K562 (cell line): ENCODE results near the gene EIF5A2. TPM values are rescaled to one million over a fixed set of nuclear protein-coding genes. Genes with fewer than 3 reads are reported as not detected.

Source experiments
- CHD7 ChIP-seq: fragments of 200-600 bp; sonication (generic); IDR thresholded peaks from one replicate; pipeline ENCODE4 v1.6.1; 2012; ENCODE audit warnings: mild to moderate bottlenecking, low read depth, low read length, inconsistent platforms
- DPF2 ChIP-seq: fragments of 450-650 bp; IDR thresholded peaks from 2 replicates; pipeline ENCODE4 v1.6.1; 2016
- ETS2 ChIP-seq: IDR thresholded peaks from 2 replicates; pipeline ENCODE4 v1.6.1; 2016; ENCODE audit warnings: borderline replicate concordance, missing genetic modification characterization, mild to moderate bottlenecking, moderate library complexity, missing compliant biosample characterization; ENCODE audit not compliant: poor library complexity, severe bottlenecking
- GTF2A2 ChIP-seq: IDR thresholded peaks from 2 replicates; pipeline ENCODE4 v1.6.1; 2016; ENCODE audit warnings: mild to moderate bottlenecking, missing genetic modification characterization, missing compliant biosample characterization
- HIVEP1 ChIP-seq: fragments of 250-450 bp; sonication (Bioruptor Pico); IDR thresholded peaks from 2 replicates; pipeline ENCODE4 v1.4.0; 2020; ENCODE audit warnings: mild to moderate bottlenecking
- HNRNPUL1 ChIP-seq: fragments of 200-400 bp; formaldehyde crosslinking; IDR thresholded peaks from 2 replicates; pipeline ENCODE4 v1.6.1; 2017; ENCODE audit warnings: low read length
- HOXB6 ChIP-seq: fragments of 250-450 bp; sonication (Bioruptor Pico); IDR thresholded peaks from 2 replicates; pipeline ENCODE4 v1.5.1; 2022; ENCODE audit warnings: mild to moderate bottlenecking, borderline replicate concordance
- RBM22 ChIP-seq: fragments of 200-400 bp; formaldehyde crosslinking; IDR thresholded peaks from 2 replicates; pipeline ENCODE4 v1.6.1; 2018; ENCODE audit warnings: low read length, low read depth; ENCODE audit not compliant: poor library complexity, severe bottlenecking
- TAF1 ChIP-seq: IDR thresholded peaks from 2 replicates; pipeline ENCODE4 v1.6.1; 2011; ENCODE audit warnings: mild to moderate bottlenecking, low read length, moderate library complexity; ENCODE audit not compliant: insufficient read depth, control insufficient read depth, severe bottlenecking; ENCODE audit errors: extremely low read depth
- TRIM28 ChIP-seq: fragments of 450-650 bp; IDR thresholded peaks from 2 replicates; pipeline ENCODE4 v1.6.1; 2017
- ZBTB43 ChIP-seq: sonication (generic); formaldehyde crosslinking; IDR thresholded peaks from 2 replicates; pipeline ENCODE4 v1.8.0; 2023; ENCODE audit warnings: mild to moderate bottlenecking, missing genetic modification reagents
- ZNF175 ChIP-seq: fragments of 200-800 bp; sonication (Bioruptor generic); IDR thresholded peaks from 2 replicates; pipeline ENCODE4 v1.6.1; 2016; ENCODE audit warnings: low read depth, mild to moderate bottlenecking, missing genetic modification characterization, missing compliant biosample characterization
- polyA plus RNA-seq, 8 experiments: library from polyadenylated mRNA; depleted of rRNA in 4 of 8; stranded (reverse) in 5 of 8; unstranded in 3 of 8; fragments of >200 nt; fragmentation: Nextera tagmentation in 2 of 8; fragmentation: Illumina TruSeq in 1 of 8; extraction: Ambion mirVana in 2 of 8; extraction: Trizol in 1 of 8; gene quantifications; 2 replicates each; pipeline versions ENCODE4 v1.2.1 to v1.2.3, GENCODE V29; 2011 to 2014; ENCODE audit warnings: inconsistent platforms in 1 of 8, missing spikeins in 1 of 8
- total RNA-seq, 7 experiments: library from RNA; depleted of rRNA in 6 of 7; stranded (reverse); fragments of >200 nt in 6 of 7; fragmentation: Illumina TruSeq in 2 of 7; extraction: Trizol in 2 of 7; gene quantifications; 2 replicates each; pipeline versions ENCODE4 v1.2.1 to v1.2.3, GENCODE V29; 2011 to 2021; ENCODE audit warnings: low replicate concordance in 1 of 7
- TF ChIP-seq, protein P1 (sequence below): fragments of 450-650 bp; formaldehyde crosslinking; IDR thresholded peaks from 2 replicates; pipeline ENCODE4 v1.4.0; 2022; ENCODE audit warnings: mild to moderate bottlenecking, moderate library complexity

Gene EIF5A2
- total and polyA plus RNA-seq, 9 of the 15 experiments (the other 6 are each of a cell fraction or from before 2014, with no cell fraction given): 3.9 to 18.3 (median 15.9) TPM

GRCh38 chr3:170908235-170909116 is at the start of gene EIF5A2 (continued):
- TF ChIP-seq, protein P1, sequence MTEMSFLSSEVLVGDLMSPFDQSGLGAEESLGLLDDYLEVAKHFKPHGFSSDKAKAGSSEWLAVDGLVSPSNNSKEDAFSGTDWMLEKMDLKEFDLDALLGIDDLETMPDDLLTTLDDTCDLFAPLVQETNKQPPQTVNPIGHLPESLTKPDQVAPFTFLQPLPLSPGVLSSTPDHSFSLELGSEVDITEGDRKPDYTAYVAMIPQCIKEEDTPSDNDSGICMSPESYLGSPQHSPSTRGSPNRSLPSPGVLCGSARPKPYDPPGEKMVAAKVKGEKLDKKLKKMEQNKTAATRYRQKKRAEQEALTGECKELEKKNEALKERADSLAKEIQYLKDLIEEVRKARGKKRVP: no peak
- no peak for TF ChIP-seq HOXB6
- no peak; the same call in 1 of the 2 replicates for TF ChIP-seq TRIM28
- TF ChIP-seq HIVEP1 (CRISPR knock-in tag): no peak
- TF ChIP-seq GTF2A2 (tag): no peak
- TF ChIP-seq TAF1: peak; percentile 61
- no peak for TF ChIP-seq ZBTB43 (CRISPR knock-in tag)
- no peak for TF ChIP-seq RBM22
- peak; percentile 31; the same call in 1 of the 2 replicates for TF ChIP-seq DPF2
- TF ChIP-seq HNRNPUL1: no peak
- no peak for TF ChIP-seq ETS2 (tag)
- no peak for TF ChIP-seq CHD7
- no peak for TF ChIP-seq ZNF175
